ENCODE measurements around the gene ZNF821.

The ZNF821 gene

GRCh38 chr16:71927787-71928186, 43.8 kb upstream of the ZNF821 start:
- no peak for DNase-seq (ENCODE audit: extremely low read depth, low read depth)
- H3K4me3 ChIP-seq (replicated peaks; ENCODE audit: low read depth, low read length): no peak overlapping the region
- no peak for TF ChIP-seq CTCF (IDR thresholded peaks at IDR 0.05; ENCODE audit: low read depth, low read length, missing control alignments)

GRCh38 chr16:71927383-71927782, 43.4 kb upstream of the ZNF821 start:
- no peak overlapping the region for H3K4me3 ChIP-seq (replicated peaks; ENCODE audit: low read depth, low read length)
- DNase-seq (ENCODE audit: extremely low read depth, low read depth): peak; percentile 92
- no peak for TF ChIP-seq CTCF (IDR thresholded peaks at IDR 0.05; ENCODE audit: low read depth, low read length, missing control alignments)

- DNase-seq (ENCODE audit: extremely low read depth, low read depth): no peak
- no peak overlapping the region for H3K4me3 ChIP-seq (replicated peaks; ENCODE audit: low read depth, low read length)
- TF ChIP-seq CTCF (IDR thresholded peaks at IDR 0.05; ENCODE audit: low read depth, low read length, missing control alignments): no peak
These were observed 40.7 kb upstream of the ZNF821 start for GRCh38 chr16:71924710-71925109.

- no peak for TF ChIP-seq CTCF (IDR thresholded peaks at IDR 0.05; ENCODE audit: low read depth, low read length, missing control alignments)
- no peak overlapping the region for H3K4me3 ChIP-seq (replicated peaks; ENCODE audit: low read depth, low read length)
- DNase-seq (ENCODE audit: extremely low read depth, low read depth): no peak
These were observed 40.1 kb upstream of the ZNF821 start for GRCh38 chr16:71923941-71924690.

- TF ChIP-seq CTCF (IDR thresholded peaks at IDR 0.05; ENCODE audit: low read depth, low read length, missing control alignments): no peak
These were observed 36.7 kb upstream of the ZNF821 start for GRCh38 chr16:71920658-71921057.

GRCh38 chr16:71919035-71919434, 35.1 kb upstream of the ZNF821 start:
- no peak overlapping the region for H3K4me3 ChIP-seq (replicated peaks; ENCODE audit: low read depth, low read length)
- DNase-seq (ENCODE audit: extremely low read depth, low read depth): no peak
- no peak for TF ChIP-seq CTCF (IDR thresholded peaks at IDR 0.05; ENCODE audit: low read depth, low read length, missing control alignments)

More at GRCh38 chr16:71920658-71921057, 36.7 kb upstream of the ZNF821 start:
- no peak for DNase-seq (ENCODE audit: extremely low read depth, low read depth)
- H3K4me3 ChIP-seq (replicated peaks; ENCODE audit: low read depth, low read length): no peak overlapping the region

- peak; percentile 30 for DNase-seq (ENCODE audit: extremely low read depth, low read depth)
- no peak overlapping the region for H3K4me3 ChIP-seq (replicated peaks; ENCODE audit: low read depth, low read length)
- TF ChIP-seq CTCF (IDR thresholded peaks at IDR 0.05; ENCODE audit: low read depth, low read length, missing control alignments): no peak
These were observed 33.9 kb upstream of the ZNF821 start for GRCh38 chr16:71917900-71918299.
